GM21717 (cell line): ENCODE data around the gene LHX4.

ENCODE experiments used
- ATAC-seq: cut with Tn5 transposase; IDR thresholded peaks from one replicate; pipeline ENCODE4 v1.9.1; 2021; ENCODE audit warnings: mild to moderate bottlenecking, moderate library complexity; ENCODE audit not compliant: unreplicated experiment

Gene LHX4

DNA sequence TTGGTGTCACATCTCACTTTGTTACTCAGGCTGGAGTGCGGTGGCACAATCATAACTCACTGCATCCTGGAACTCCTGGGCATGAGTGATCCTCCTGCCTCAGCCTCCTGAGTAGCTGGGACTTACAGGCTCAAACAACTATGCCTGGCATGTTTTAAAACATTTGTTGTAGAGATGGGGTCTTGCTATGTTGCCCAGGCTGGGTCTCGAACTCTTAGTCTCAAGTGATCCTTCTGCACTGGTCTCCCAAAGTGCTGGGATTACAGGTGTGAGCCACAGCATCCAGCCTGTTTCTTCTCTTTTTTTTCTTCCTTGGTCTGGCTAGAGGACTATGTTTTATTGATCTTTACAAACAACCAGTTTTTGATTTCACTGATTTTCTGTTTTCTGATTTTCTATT, 64.6 kb downstream of the LHX4 start:
- ATAC-seq, result no peak

- ATAC-seq, result no peak
These were observed 65.9 kb downstream of the LHX4 start for GRCh38 chr1:180295999-180296398.

DNA sequence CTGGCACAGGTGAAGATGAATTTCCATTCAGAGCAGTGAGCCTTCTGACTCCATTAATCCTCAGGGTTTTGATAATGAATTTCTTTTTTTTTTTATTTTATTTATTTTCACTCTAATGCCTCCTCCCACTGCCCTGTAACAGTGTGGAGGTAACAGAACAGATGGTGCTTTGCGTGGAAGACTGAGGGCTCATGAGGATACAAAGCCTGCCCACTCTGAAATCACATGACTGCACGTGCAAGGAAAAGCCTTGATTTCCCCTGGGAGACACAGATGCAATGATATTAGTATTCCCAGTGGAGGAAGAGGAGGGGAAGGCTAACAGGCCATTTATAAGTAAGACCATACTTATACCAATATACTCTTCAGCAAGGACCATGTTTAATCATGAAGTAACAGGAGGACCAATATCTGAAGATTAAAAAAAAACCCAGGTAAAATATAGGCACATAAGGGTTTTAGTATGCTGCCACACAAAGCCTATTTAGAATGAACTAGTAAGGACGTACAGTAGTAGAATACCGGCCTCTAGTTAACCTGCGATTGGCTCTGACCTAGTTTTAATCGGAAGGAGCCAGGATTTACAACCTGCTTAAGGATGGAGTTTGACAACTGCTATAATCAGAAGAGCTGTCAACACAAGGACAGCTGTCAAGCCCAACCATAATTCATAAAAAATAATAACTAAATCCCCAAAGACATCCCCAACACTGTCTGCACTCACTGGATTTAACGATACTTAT, 69.6 kb downstream of the LHX4 start:
- no peak for ATAC-seq

GRCh38 chr1:180301135-180301742, 71.2 kb downstream of the LHX4 start:
- ATAC-seq, result no peak

DNA sequence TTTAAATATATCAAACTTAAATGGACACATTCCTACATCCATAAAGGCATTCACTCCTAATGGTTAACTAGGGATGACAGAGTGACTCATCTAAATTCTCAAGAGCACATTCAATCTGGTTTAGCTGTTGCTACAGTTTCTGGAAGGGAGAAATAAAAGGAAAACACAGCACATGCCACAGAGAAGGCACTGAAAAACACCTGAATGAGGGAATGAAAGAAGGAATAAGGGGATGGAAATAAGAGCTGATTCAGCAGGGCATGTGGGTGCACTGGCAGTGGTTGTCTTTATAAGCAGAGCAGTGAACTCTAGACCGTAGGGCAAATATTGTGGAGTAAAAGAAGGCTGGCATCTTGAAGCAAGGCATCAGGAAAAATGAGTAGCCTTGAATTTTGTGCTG, 79.3 kb downstream of the LHX4 start:
- ATAC-seq, result no peak

DNA sequence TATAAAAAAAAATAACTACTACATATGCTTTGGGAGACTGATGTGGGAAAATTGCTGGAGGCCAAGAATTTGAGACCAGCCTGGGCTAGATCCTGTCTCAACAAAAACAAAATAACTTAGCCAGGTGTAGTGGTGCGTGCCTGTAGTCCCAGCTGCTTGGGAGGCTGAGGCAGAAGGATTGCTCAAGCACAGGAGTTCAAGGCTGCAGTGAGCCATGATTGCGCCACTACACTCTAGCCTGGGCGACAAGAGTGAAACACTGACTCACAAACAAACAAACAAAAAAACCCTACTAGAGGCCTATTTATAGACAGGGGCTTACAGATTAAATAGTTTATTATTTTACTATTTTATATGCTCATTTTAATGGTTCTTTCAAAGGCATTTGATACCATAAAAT, 80.0 kb downstream of the LHX4 start:
- no peak for ATAC-seq

DNA sequence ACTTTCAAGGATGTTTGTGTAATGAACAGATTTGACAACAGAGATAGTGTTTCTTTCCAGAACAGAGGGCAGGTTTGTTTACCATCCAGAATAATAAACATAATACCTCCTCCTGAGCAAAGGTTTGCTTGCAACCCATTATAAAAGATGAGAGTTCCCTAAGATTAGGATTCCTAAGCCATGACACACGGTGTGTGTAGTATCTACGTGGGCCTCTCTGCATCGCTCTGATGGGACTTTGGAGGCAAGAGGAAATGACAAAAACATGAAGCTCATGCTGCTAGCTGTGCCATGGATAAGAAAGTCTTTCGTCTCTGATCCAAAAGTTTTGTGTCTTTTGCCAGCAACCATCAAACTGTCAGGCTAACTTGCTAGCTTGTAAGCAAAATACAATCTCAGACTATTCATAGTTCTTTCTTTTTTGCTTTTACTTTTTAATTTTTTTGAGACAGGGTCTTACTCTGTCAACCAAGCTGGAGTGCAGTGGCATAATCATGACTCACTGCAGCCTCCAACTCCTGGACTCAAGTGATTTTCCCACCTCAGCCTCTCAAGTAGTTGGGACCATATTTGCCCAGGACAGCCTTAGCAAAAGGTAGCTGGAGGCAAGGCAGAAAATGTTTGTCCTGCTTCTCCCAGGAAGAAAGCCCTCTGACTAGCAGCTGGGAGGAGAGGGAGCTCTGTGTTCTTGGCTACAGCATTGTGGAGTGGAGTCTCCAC, 81.1 kb downstream of the LHX4 start:
- ATAC-seq, result no peak

- ATAC-seq, result no peak
These were observed 82.9 kb downstream of the LHX4 start for GRCh38 chr1:180312926-180313325.

DNA sequence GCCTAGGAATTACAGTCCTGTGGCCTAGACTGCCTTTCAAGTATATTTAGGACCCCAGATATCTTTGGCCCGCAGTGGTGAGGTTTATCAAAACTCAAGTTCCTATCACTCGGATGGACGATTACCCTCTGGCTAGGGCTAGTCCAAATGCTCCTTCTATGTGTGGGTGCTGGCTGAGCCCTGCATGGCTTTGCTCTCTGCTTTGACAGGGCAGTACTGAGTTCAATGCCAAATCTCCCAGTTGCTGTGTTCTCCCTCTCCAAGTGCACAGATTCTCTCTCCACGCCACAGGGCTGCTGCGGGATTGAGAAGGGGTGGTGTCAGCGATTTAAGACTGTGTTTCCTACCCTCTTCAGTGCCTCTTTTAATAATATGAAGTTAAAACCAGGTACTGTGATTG, 97.0 kb downstream of the LHX4 start:
- no peak for ATAC-seq
